Stimulated activated CD8-positive, alpha-beta memory T cell treated with anti-CD3 and anti-CD28 coated beads, Interleukin-4, amount 100 ng/mL, for 4 hours (primary cell): Measurements from ENCODE around the gene GLUD1.
"Not testable (repeated sequence)": the region's sequence is repeated elsewhere in the genome, so short reads cannot be mapped to it uniquely, and the experiment has no call there.

Experiments used
- DNase-seq, 2 donors: peaks; one replicate each; pipeline ENCODE4 v3.0.0-alpha.2; 2020; ENCODE audit warnings: low read depth in 2 of 2, low spot score in 1 of 2

GLUD1 gene

GRCh38 chr10:87045434-87045938 lies 49.2 kb downstream of the GLUD1 start:
- DNase-seq, result no peak

- DNase-seq, result not testable (repeated sequence)
Measured at GRCh38 chr10:87043579-87043978, 51.1 kb downstream of the GLUD1 start.

GRCh38 chr10:87038786-87039185 lies 55.9 kb downstream of the GLUD1 start:
- DNase-seq, result no peak

GRCh38 chr10:87038286-87038717 lies 56.3 kb downstream of the GLUD1 start:
- no peak for DNase-seq

GRCh38 chr10:87036623-87037022 lies 58.0 kb downstream of the GLUD1 start:
- DNase-seq, result no peak

- DNase-seq, result no peak
Measured at GRCh38 chr10:87030912-87031635, 63.6 kb downstream of the GLUD1 start.

GRCh38 chr10:87030419-87030818 lies 64.2 kb downstream of the GLUD1 start:
- DNase-seq, result not testable (repeated sequence)

- DNase-seq, result not testable (repeated sequence)
Measured at GRCh38 chr10:87026747-87027508, 67.7 kb downstream of the GLUD1 start.

GRCh38 chr10:87025285-87025958 lies 69.2 kb downstream of the GLUD1 start:
- not testable (repeated sequence) for DNase-seq

- DNase-seq, result not testable (repeated sequence)
Measured at GRCh38 chr10:87020056-87020455, 74.6 kb downstream of the GLUD1 start, which contains the start of gene FAM25A. Gene FAM25A (plus strand): TSS chr10:87020294. CDS start chr10:87020325, 31 bp downstream.

GRCh38 chr10:87019504-87019903 lies 75.1 kb downstream of the GLUD1 start:
- not testable (repeated sequence) for DNase-seq

GRCh38 chr10:87019066-87019465 lies 75.6 kb downstream of the GLUD1 start:
- not testable (repeated sequence) for DNase-seq

- not testable (repeated sequence) for DNase-seq
Measured at GRCh38 chr10:87018127-87018526, 76.5 kb downstream of the GLUD1 start.

- DNase-seq, result not testable (repeated sequence)
Measured at GRCh38 chr10:87014986-87015716, 79.5 kb downstream of the GLUD1 start.

- not testable (repeated sequence) for DNase-seq
Measured at GRCh38 chr10:87013528-87013927, 81.1 kb downstream of the GLUD1 start.

GRCh38 chr10:87009134-87009696 lies 85.4 kb downstream of the GLUD1 start:
- not testable (repeated sequence) for DNase-seq

GRCh38 chr10:87008303-87008702 lies 86.3 kb downstream of the GLUD1 start:
- DNase-seq, result not testable (repeated sequence)

- DNase-seq, result not testable (repeated sequence)
Measured at GRCh38 chr10:87007674-87008073, 87.0 kb downstream of the GLUD1 start.

- DNase-seq, result not testable (repeated sequence)
Measured at GRCh38 chr10:87007124-87007523, 87.5 kb downstream of the GLUD1 start.

- no peak for DNase-seq
Measured at GRCh38 chr10:87000491-87000890, 94.2 kb downstream of the GLUD1 start.
